GM12875 (cell line): ENCODE measurements around the gene PCDH19.
A peak's percentile ranks its signal among the peaks of the same experiment; 100 is the strongest.
"Not testable (repeated sequence)": the region's sequence is repeated elsewhere in the genome, so short reads cannot be mapped to it uniquely, and the experiment has no call there.

Experiments
- H3K4me3 ChIP-seq: one replicate; pipeline ENCODE4 v1.5.1; 2011; ENCODE audit warnings: low read depth, low read length, control low read depth
- CTCF ChIP-seq: IDR thresholded peaks from 2 replicates; pipeline ENCODE4 v1.5.1; 2011; ENCODE audit warnings: low read depth, mild to moderate bottlenecking, control low read depth, inconsistent platforms, low read length, moderate library complexity, borderline replicate concordance; ENCODE audit not compliant: insufficient read depth

PCDH19 gene

GRCh38 chrX:100409610-100410590 lies at the start of gene PCDH19:
TSS of gene PCDH19 (minus strand) at chrX:100410273. CDS start at chrX:100408597, 1,676 bp downstream.
- no peak within 1 kb of the TSS for H3K4me3 ChIP-seq
- no peak for TF ChIP-seq CTCF

GRCh38 chrX:100449696-100450608 lies 39.9 kb upstream of the PCDH19 start:
- H3K4me3 ChIP-seq, result no peak overlapping the region
- TF ChIP-seq CTCF, result no peak

GRCh38 chrX:100447655-100448397 lies 37.8 kb upstream of the PCDH19 start:
- H3K4me3 ChIP-seq, result no peak overlapping the region
- peak; percentile 83 for TF ChIP-seq CTCF

GRCh38 chrX:100445593-100445992 lies 35.5 kb upstream of the PCDH19 start:
- no peak for TF ChIP-seq CTCF

GRCh38 chrX:100441321-100441720 lies 31.2 kb upstream of the PCDH19 start:
- H3K4me3 ChIP-seq, result not testable (repeated sequence)

More at GRCh38 chrX:100445593-100445992, 35.5 kb upstream of the PCDH19 start:
- H3K4me3 ChIP-seq, result no peak overlapping the region

GRCh38 chrX:100440006-100440405 lies 29.9 kb upstream of the PCDH19 start:
- no peak overlapping the region for H3K4me3 ChIP-seq
- no peak for TF ChIP-seq CTCF

- H3K4me3 ChIP-seq, result no peak overlapping the region
- TF ChIP-seq CTCF, result no peak
These were observed 25.7 kb upstream of the PCDH19 start for GRCh38 chrX:100435726-100436125.
